HTERT RPE-1 (cell line): ENCODE measurements around the gene CXXC4.

ENCODE experiments used
- in situ Hi-C: fragments of 300-500 bp; cut with MboI; formaldehyde crosslinking; loops from 4 replicates; pipeline ENCODE4 v1.14.3; 2020; ENCODE audit warnings: low sequenced_read_pairs

The CXXC4 gene

GRCh38 chr4:104490096-104490769, 4.5 kb downstream of the CXXC4 start:
- in situ Hi-C loops, result no loop called here

- in situ Hi-C loops, result no loop called here
Observed at GRCh38 chr4:104489731-104490095, 5.0 kb downstream of the CXXC4 start.

GRCh38 chr4:104488151-104488550, 6.5 kb downstream of the CXXC4 start:
- in situ Hi-C loops, result no loop called here

- in situ Hi-C loops, result no loop called here
Observed at GRCh38 chr4:104486716-104487504, 7.8 kb downstream of the CXXC4 start.

GRCh38 chr4:104475652-104476051, 19.0 kb downstream of the CXXC4 start:
- in situ Hi-C loops, result no loop called here

GRCh38 chr4:104472766-104473165, 21.9 kb downstream of the CXXC4 start:
- in situ Hi-C loops, result no loop called here

- in situ Hi-C loops, result no loop called here
Observed at GRCh38 chr4:104470770-104471169, 23.9 kb downstream of the CXXC4 start.

- in situ Hi-C loops, result no loop called here
Observed at GRCh38 chr4:104469794-104470193, 24.9 kb downstream of the CXXC4 start.

GRCh38 chr4:104465619-104466018, 29.1 kb downstream of the CXXC4 start:
- in situ Hi-C loops, result no loop called here

- in situ Hi-C loops, result no loop called here
Observed at GRCh38 chr4:104465201-104465600, 29.5 kb downstream of the CXXC4 start.

GRCh38 chr4:104462641-104463040, 32.1 kb downstream of the CXXC4 start:
- in situ Hi-C loops, result no loop called here

- in situ Hi-C loops, result no loop called here
Observed at GRCh38 chr4:104457308-104457981, 37.2 kb downstream of the CXXC4 start.

GRCh38 chr4:104451573-104451972, 43.1 kb downstream of the CXXC4 start:
- in situ Hi-C loops, result no loop called here

- in situ Hi-C loops, result no loop called here
Observed at GRCh38 chr4:104449537-104449936, 45.2 kb downstream of the CXXC4 start.

GRCh38 chr4:104447294-104447693, 47.4 kb downstream of the CXXC4 start:
- in situ Hi-C loops, result no loop called here

- in situ Hi-C loops, result no loop called here
Observed at GRCh38 chr4:104446431-104447278, 48.0 kb downstream of the CXXC4 start.

- in situ Hi-C loops, result no loop called here
Observed at GRCh38 chr4:104444685-104445084, 50.0 kb downstream of the CXXC4 start.

- in situ Hi-C loops, result no loop called here
Observed at GRCh38 chr4:104436542-104436941, 58.2 kb downstream of the CXXC4 start.

- in situ Hi-C loops, result no loop called here
Observed at GRCh38 chr4:104429150-104429741, 65.4 kb downstream of the CXXC4 start.

GRCh38 chr4:104425948-104426347, 68.7 kb downstream of the CXXC4 start:
- in situ Hi-C loops, result no loop called here

GRCh38 chr4:104424989-104425388, 69.7 kb downstream of the CXXC4 start:
- in situ Hi-C loops, result no loop called here
